Measurements from ENCODE around the gene ASCL5. TPM values are rescaled to one million over a fixed set of nuclear protein-coding genes. Genes with fewer than 3 reads are reported as not detected.

ASCL5 gene, protein sequence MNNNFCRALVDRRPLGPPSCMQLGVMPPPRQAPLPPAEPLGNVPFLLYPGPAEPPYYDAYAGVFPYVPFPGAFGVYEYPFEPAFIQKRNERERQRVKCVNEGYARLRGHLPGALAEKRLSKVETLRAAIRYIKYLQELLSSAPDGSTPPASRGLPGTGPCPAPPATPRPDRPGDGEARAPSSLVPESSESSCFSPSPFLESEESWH
- not detected for total RNA-seq
- long read RNA-seq: 0 reads

- no peak within 1 kb of the TSS for H3K4me3 ChIP-seq
- no peak for TF ChIP-seq CTCF (IDR thresholded peaks at IDR 0.05)
- no peak for TF ChIP-seq POLR2A (IDR thresholded peaks at IDR 0.05)
- WGBS (ENCODE audit: insufficient coverage, low coverage, low lambda C conversion rate, missing lambda C conversion rate): 52% methylated on average over 14 of the region's 24 CpGs
These were observed at the start of gene ASCL5 for GRCh38 chr1:201126832-201127754. Gene ASCL5, minus strand, starts transcription at chr1:201127184. Its CDS starts 11,812 bp downstream, at chr1:201115372.

DNA sequence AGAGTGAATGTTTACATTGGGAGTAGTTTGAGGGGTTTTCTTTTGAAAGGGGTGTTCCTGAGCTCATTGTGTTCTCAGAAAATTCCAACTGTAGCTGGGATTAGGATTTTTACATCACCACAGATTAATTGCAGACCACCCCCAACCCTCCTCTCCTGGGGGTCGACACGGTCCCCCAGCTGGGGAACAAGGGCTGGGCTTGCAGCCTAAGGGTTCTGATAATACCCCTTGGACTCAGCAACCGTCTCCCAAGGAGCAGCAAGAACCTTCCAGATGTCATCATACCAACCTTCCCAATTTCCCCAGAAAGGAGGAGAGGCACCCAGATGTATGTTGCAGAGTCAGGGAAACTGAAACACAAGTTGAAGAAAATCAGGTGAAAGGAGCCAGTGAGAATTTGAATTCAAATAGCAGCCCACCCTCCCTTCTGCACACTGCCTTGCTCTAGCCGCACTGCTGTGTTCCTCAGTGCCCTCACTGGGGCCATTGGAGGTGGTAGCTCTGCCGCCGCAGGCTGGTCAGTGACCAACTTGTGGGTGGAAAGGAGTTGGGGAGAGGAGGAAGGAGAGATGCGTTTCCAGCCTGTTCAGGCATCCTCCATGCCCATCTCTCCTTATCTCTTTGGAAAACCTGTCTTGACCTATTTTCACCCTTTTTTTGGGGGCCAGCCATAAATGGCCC is 49.0 kb upstream of the ASCL5 start:
- ATAC-seq (no peak), DNase-seq (no peak)
- intact Hi-C loops (cut with DNase I): no loop called here
- Histone ChIP-seq H3K4me3 (no peak overlapping the region), H3K4me1 (peaks cover 0 to 30% (median 2%) of the 10 kb centered on the region in 4 donors), H3K27ac (no peak overlapping the region), H3K36me3 (no peaks in the 10 kb centered on the region), H3K9me3 (no peaks in the 10 kb centered on the region), H3K27me3 (no peaks in the 10 kb centered on the region)
- TF ChIP-seq POLR2A (IDR thresholded peaks at IDR 0.05) (no peak), CTCF (IDR thresholded peaks at IDR 0.05) (no peak)
- 86% methylated on average over 2 of the region's 7 CpGs for WGBS (ENCODE audit: insufficient coverage, low coverage, low lambda C conversion rate, missing lambda C conversion rate)

More at GRCh38 chr1:201126832-201127754, at the start of gene ASCL5:
- Histone ChIP-seq H3K9me3 (no peaks in the 10 kb centered on the region), H3K27me3 (no peaks in the 10 kb centered on the region), H3K4me1 (no peaks in the 10 kb centered on the region), H3K36me3 (no peaks in the 10 kb centered on the region), H3K27ac (no peak within 1 kb of the TSS)
- peak in 2 of 4 donors; percentile 21 to 73 for ATAC-seq
- intact Hi-C loops (cut with DNase I): no loop called here
- no peak for DNase-seq

DNA sequence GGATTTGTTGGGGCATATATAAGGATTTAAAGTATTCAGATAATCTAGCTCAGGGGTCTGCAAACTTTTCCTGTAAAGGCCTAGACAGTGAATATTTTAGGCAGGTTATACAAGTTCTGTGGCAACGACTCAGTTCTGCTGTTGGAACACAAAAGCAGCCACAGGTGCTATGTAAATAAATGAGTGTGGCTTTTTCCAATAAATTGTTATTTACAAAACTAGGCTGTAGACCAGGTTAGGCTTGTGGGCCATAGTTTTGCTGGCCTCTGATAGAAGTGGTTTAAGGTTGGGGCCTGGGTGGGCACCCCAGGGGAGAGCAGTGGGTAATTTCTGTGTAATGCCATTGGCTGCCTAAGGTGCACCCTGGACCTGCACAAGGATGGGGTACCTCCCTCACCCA is 46.8 kb upstream of the ASCL5 start:
- H3K4me1 ChIP-seq: peaks cover 0 to 39% (median 2%) of the 10 kb centered on the region in 4 donors
- peak overlapping the region in 1 of 3 donors; percentile 67 for H3K27ac ChIP-seq
- intact Hi-C loops (cut with DNase I): no loop called here
- no peaks in the 10 kb centered on the region for H3K9me3 ChIP-seq
- TF ChIP-seq CTCF (IDR thresholded peaks at IDR 0.05) (no peak), POLR2A (IDR thresholded peaks at IDR 0.05) (no peak)
- no peaks in the 10 kb centered on the region for H3K36me3 ChIP-seq
- H3K27me3 ChIP-seq: no peaks in the 10 kb centered on the region
- H3K4me3 ChIP-seq: no peak overlapping the region
- DNase-seq (no peak), ATAC-seq (peak in 2 of 4 donors; percentile 5 to 7)
- WGBS (ENCODE audit: insufficient coverage, low coverage, low lambda C conversion rate, missing lambda C conversion rate): 40% methylated on average over 1 of the region's 1 CpG

DNA sequence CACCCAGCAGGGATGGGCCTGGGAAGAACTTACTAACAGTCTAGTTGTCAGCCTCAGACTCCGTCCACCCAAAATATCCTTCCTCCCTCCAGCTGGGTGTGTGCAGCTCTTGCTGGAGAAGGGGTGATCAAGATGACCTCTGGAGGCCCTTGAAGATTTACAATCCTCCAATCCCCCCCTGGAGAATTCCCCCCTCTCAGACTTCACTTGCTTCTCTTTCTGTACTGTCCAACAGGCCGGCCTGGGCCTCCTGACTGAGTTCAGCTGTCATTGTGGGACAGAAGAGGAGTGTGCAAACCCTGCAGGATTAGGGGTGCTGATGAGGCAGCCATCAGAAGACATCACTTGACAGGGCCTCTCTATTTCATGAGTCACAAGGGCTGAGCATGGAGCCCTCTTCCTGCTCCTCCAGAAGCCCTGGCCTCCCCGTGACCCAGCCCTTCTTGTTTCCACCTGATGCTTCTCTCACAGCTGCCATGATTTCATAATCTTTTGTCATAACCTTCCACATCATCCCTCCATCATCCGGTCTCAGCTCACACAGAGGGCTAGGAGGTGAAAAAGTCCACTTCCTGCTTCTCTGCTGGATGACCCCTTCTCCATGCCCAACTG is 46.1 kb upstream of the ASCL5 start:
- ATAC-seq (no peak), DNase-seq (no peak)
- H3K27me3 ChIP-seq: no peaks in the 10 kb centered on the region
- H3K9me3 ChIP-seq: no peaks in the 10 kb centered on the region
- no peak overlapping the region for H3K4me3 ChIP-seq
- intact Hi-C loops (cut with DNase I): no loop called here
- peak overlapping the region in 1 of 3 donors; percentile 67 for H3K27ac ChIP-seq
- WGBS (ENCODE audit: insufficient coverage, low coverage, low lambda C conversion rate, missing lambda C conversion rate): 83% methylated on average over 3 of the region's 4 CpGs
- TF ChIP-seq CTCF (IDR thresholded peaks at IDR 0.05) (no peak), POLR2A (IDR thresholded peaks at IDR 0.05) (no peak)
- H3K4me1 ChIP-seq: peaks cover 0 to 39% (median 2%) of the 10 kb centered on the region in 4 donors
- no peaks in the 10 kb centered on the region for H3K36me3 ChIP-seq
